K562 (cell line): ENCODE results near the gene DMD. TPM values are rescaled to one million over a fixed set of nuclear protein-coding genes. Genes with fewer than 3 reads are reported as not detected.

Source experiments
- ATAC-seq: fragments of 200-7000 bp; cut with Tn5 transposase; 3 replicates; pipeline ENCODE4 v1.9.1; 2020; ENCODE audit warnings: moderate library complexity
- BruUV-seq: library from RNA; stranded (reverse); fragments of 400-500 nt; replicated peaks from 2 replicates; lab custom pipeline; 2021; lab: Mats Ljungman, UMichigan
- CTCF ChIA-PET: fragments of 300-600 bp; formaldehyde crosslinking; extraction: SDS; loops from one replicate; lab custom pipeline; 2021; ENCODE audit warnings: low intra/inter-chr PET ratio; lab: Yijun Ruan, JAX
- POLR2A ChIA-PET: fragments of 300-600, 350-650 bp; sonication (Branson Sonifier 250); formaldehyde crosslinking; extraction: SDS; loops from one replicate; lab custom pipeline; 2021; ENCODE audit warnings: antibody characterized with exemption, inconsistent platforms; lab: Yijun Ruan, JAX
- DNase-seq, 4 experiments: peaks; one replicate each; pipeline versions ENCODE4 v3.0.0 to v3.0.0-alpha.2; 2011 to 2018; ENCODE audit warnings: low spot score in 3 of 4, mixed read lengths in 3 of 4; ENCODE audit errors: extremely low read depth in 1 of 4
- FAIRE-seq: peaks from 2 replicates; lab custom pipeline; 2011; peaks lifted over from hg19 to GRCh38; lab: Jason Lieb, UNC
- H2AFZ ChIP-seq: 2 replicates; pipeline ENCODE4 v1.6.0; 2011; ENCODE audit warnings: low read depth, low read length, control low read depth, inconsistent platforms
- H3K27ac ChIP-seq: fragments of 200-600 bp; 3 replicates; pipeline ENCODE4 v1.8.0; 2011; ENCODE audit warnings: low read depth, mild to moderate bottlenecking, control low read depth, inconsistent platforms, low read length, moderate library complexity, mixed read lengths; ENCODE audit errors: extremely low read depth
- H3K27me3 ChIP-seq, 2 experiments: fragments of 300-600 bp in 1 of 2; 2 replicates in 1 of 2; 3 replicates in 1 of 2; pipeline versions ENCODE4 v1.6.0 to v1.8.0; 2011; ENCODE audit warnings: inconsistent platforms in 2 of 2, low read length in 2 of 2, mild to moderate bottlenecking in 1 of 2, mixed read lengths in 1 of 2, moderate library complexity in 1 of 2; ENCODE audit not compliant: control insufficient read depth in 2 of 2, insufficient read depth in 2 of 2
- H3K36me3 ChIP-seq: fragments of 300-600 bp; 3 replicates; pipeline ENCODE4 v1.8.0; 2011; ENCODE audit warnings: mild to moderate bottlenecking, low read length, inconsistent platforms; ENCODE audit not compliant: control insufficient read depth, insufficient read depth
- H3K4me1 ChIP-seq, 2 experiments: fragments of 200-600 bp in 1 of 2; replicated peaks in 1 of 2; 2 replicates in 1 of 2; 3 replicates in 1 of 2; pipeline versions ENCODE4 v1.5.1 to v1.8.0; 2011; ENCODE audit warnings: inconsistent platforms in 2 of 2, low read length in 2 of 2, mild to moderate bottlenecking in 1 of 2, mixed read lengths in 1 of 2, moderate library complexity in 1 of 2; ENCODE audit not compliant: control insufficient read depth in 2 of 2, insufficient read depth in 2 of 2
- H3K4me2 ChIP-seq: 2 replicates; pipeline ENCODE4 v1.6.1; 2011; ENCODE audit warnings: low read length, control low read depth, inconsistent platforms, mixed read lengths; ENCODE audit not compliant: insufficient read depth
- H3K4me3 ChIP-seq: fragments of 200-600 bp; sonication (generic), shearing (Covaris generic); 2 replicates; pipeline ENCODE4 v1.5.1; 2016; ENCODE audit warnings: control low read depth, inconsistent platforms
- H3K79me2 ChIP-seq: fragments of 200-600 bp; 3 replicates; pipeline ENCODE4 v1.8.0; 2011; ENCODE audit warnings: low read length, inconsistent platforms; ENCODE audit not compliant: control insufficient read depth, insufficient read depth
- H3K9ac ChIP-seq, 2 experiments: 2 replicates each; pipeline versions ENCODE4 v1.6.0 to v1.6.1; 2011; ENCODE audit warnings: low read depth in 2 of 2, low read length in 2 of 2, control low read depth in 1 of 2, inconsistent platforms in 1 of 2, mild to moderate bottlenecking in 1 of 2, mixed read lengths in 1 of 2; ENCODE audit not compliant: insufficient read depth in 1 of 2
- H3K9me1 ChIP-seq: one replicate; pipeline ENCODE4 v1.6.0; 2011; ENCODE audit warnings: inconsistent platforms, mild to moderate bottlenecking, low read length, moderate library complexity; ENCODE audit not compliant: control insufficient read depth, insufficient read depth
- H3K9me3 ChIP-seq: replicated peaks from 2 replicates; pipeline ENCODE4 v1.5.1; 2011; ENCODE audit warnings: low read depth, low read length, inconsistent platforms; ENCODE audit not compliant: control insufficient read depth, insufficient read depth
- H4K20me1 ChIP-seq: replicated peaks from 2 replicates; pipeline ENCODE4 v1.6.1; 2011; ENCODE audit warnings: low read length, inconsistent platforms, mixed read lengths; ENCODE audit not compliant: control insufficient read depth, insufficient read depth
- CBX1 ChIP-seq: sonication (generic); IDR thresholded peaks from 2 replicates; pipeline ENCODE4 v1.6.1; 2016; ENCODE audit warnings: antibody characterized with exemption, low read depth, mild to moderate bottlenecking
- E2F1 ChIP-seq: sonication (generic); formaldehyde crosslinking; IDR thresholded peaks from 2 replicates; pipeline ENCODE4 v1.8.1; 2023; ENCODE audit warnings: mild to moderate bottlenecking, missing genetic modification reagents, moderate library complexity
- FUS ChIP-seq: fragments of 200-400 bp; formaldehyde crosslinking; optimal IDR thresholded peaks from 2 replicates; pipeline ENCODE3; 2017; ENCODE audit warnings: low read depth, low read length
- MEF2D ChIP-seq: conservative IDR thresholded peaks from 2 replicates; pipeline ENCODE4 v1.6.1; 2016; ENCODE audit warnings: low read depth, missing genetic modification characterization, missing compliant biosample characterization
- MLLT1 ChIP-seq, 2 experiments: fragments of 450-650 bp; IDR thresholded peaks; 2 replicates each; pipeline ENCODE4 v1.6.1; 2016
- MXD1 ChIP-seq: fragments of 250-450 bp; sonication (Bioruptor Pico); IDR thresholded peaks from 2 replicates; pipeline ENCODE4 v1.8.0; 2021; ENCODE audit warnings: borderline replicate concordance, mild to moderate bottlenecking, moderate library complexity; ENCODE audit not compliant: poor library complexity, severe bottlenecking
- PKNOX1 ChIP-seq: fragments of 450-650 bp; IDR thresholded peaks from 2 replicates; pipeline ENCODE4 v1.6.1; 2016
- PTRF ChIP-seq: fragments of 450-650 bp; IDR thresholded peaks from 2 replicates; pipeline ENCODE4 v1.6.1; 2016; ENCODE audit warnings: mild to moderate bottlenecking, missing genetic modification characterization, missing compliant biosample characterization
- RCOR1 ChIP-seq, 2 experiments: IDR thresholded peaks; 2 replicates each; pipeline ENCODE4 v1.6.1; 2012; ENCODE audit warnings: low read depth in 2 of 2, low read length in 2 of 2, borderline replicate concordance in 1 of 2, improper control_type of control experiment in 1 of 2
- SMARCA5 ChIP-seq: fragments of 450-650 bp; IDR thresholded peaks from 2 replicates; pipeline ENCODE4 v1.6.1; 2016
- ZBTB9 ChIP-seq: fragments of 450-650 bp; formaldehyde crosslinking; IDR thresholded peaks from 2 replicates; pipeline ENCODE4 v1.4.0; 2020; ENCODE audit warnings: mild to moderate bottlenecking, moderate library complexity
- ZNF133 ChIP-seq: fragments of 250-450 bp; sonication (Bioruptor Pico); IDR thresholded peaks from 2 replicates; pipeline ENCODE4 v1.4.0; 2020; ENCODE audit warnings: mild to moderate bottlenecking
- ZNF253 ChIP-seq: fragments of 250-450 bp; sonication (Bioruptor Pico); conservative IDR thresholded peaks from 2 replicates; pipeline ENCODE4 v1.6.1; 2021; ENCODE audit warnings: mild to moderate bottlenecking
- ZNF347 ChIP-seq: fragments of 450-650 bp; formaldehyde crosslinking; IDR thresholded peaks from 2 replicates; pipeline ENCODE4 v1.4.0; 2020; ENCODE audit warnings: low read depth, mild to moderate bottlenecking, moderate library complexity
- ZNF57 ChIP-seq: fragments of 450-650 bp; formaldehyde crosslinking; IDR thresholded peaks from 2 replicates; pipeline ENCODE4 v1.4.0; 2020; ENCODE audit warnings: mild to moderate bottlenecking, moderate library complexity
- ZNF583 ChIP-seq: fragments of 250-450 bp; sonication (Bioruptor Pico); IDR thresholded peaks from 2 replicates; pipeline ENCODE4 v1.4.0; 2020
- WGBS: fragments of 100-300 bp; shearing (Covaris generic); methylation state at CpG from one replicate; pipeline ENCODE4 v1.1.6; 2016; ENCODE audit warnings: low coverage, mixed read lengths; ENCODE audit not compliant: insufficient coverage; ENCODE audit errors: missing lambda C conversion rate; 5-methylcytosine and 5-hydroxymethylcytosine counted together
- in situ Hi-C: fragments of 300-500 bp; cut with MboI; formaldehyde crosslinking; loops from 4 replicates; pipeline ENCODE4 v1.15.0; 2018; ENCODE audit warnings: inconsistent platforms, mixed read lengths
- intact Hi-C: fragments of 100-400 bp; cut with micrococcal nuclease; formaldehyde crosslinking; loops from 2 replicates; pipeline ENCODE4 v1.14.2; 2022
- polyA plus RNA-seq, 8 experiments: library from polyadenylated mRNA; depleted of rRNA in 4 of 8; stranded (reverse) in 5 of 8; unstranded in 3 of 8; fragments of >200 nt; fragmentation: Nextera tagmentation in 2 of 8; fragmentation: Illumina TruSeq in 1 of 8; extraction: Ambion mirVana in 2 of 8; extraction: Trizol in 1 of 8; gene quantifications; 2 replicates each; pipeline versions ENCODE4 v1.2.1 to v1.2.3, GENCODE V29; 2011 to 2014; ENCODE audit warnings: inconsistent platforms in 1 of 8, missing spikeins in 1 of 8
- total RNA-seq, 7 experiments: library from RNA; depleted of rRNA in 6 of 7; stranded (reverse); fragments of >200 nt in 6 of 7; fragmentation: Illumina TruSeq in 2 of 7; extraction: Trizol in 2 of 7; gene quantifications; 2 replicates each; pipeline versions ENCODE4 v1.2.1 to v1.2.3, GENCODE V29; 2011 to 2021; ENCODE audit warnings: low replicate concordance in 1 of 7

DMD gene
- total and polyA plus RNA-seq, 9 of the 15 experiments (the other 6 are each of a cell fraction or from before 2014, with no cell fraction given), result 3.8 to 20.4 (median 11.4) TPM

GRCh38 chrX:31179203-31179602 is 2032.1 kb downstream of the DMD start:
- ChIA-PET CTCF (no interaction called here), POLR2A (no interaction called here)
- H2AFZ ChIP-seq, result no peak overlapping the region
- intact Hi-C loops (no loop called here), in situ Hi-C loops (no loop called here)
- no TSS peak for BruUV-seq
- H3K4me2 ChIP-seq, result no peak overlapping the region
- FAIRE-seq (no peak), ATAC-seq (no peak), DNase-seq (no peak)
- H3K9me1 ChIP-seq, result no peaks in the 10 kb centered on the region
- no peak overlapping the region for H3K4me3 ChIP-seq
- H3K27me3 ChIP-seq, result no peaks in the 10 kb centered on the region
- WGBS, result 4% methylated on average over 3 of the region's 4 CpGs
- no peaks in the 10 kb centered on the region for H3K79me2 ChIP-seq
- H3K9me3 ChIP-seq, result no peaks in the 10 kb centered on the region
- H3K36me3 ChIP-seq, result no peaks in the 10 kb centered on the region
- no peaks in the 10 kb centered on the region for H4K20me1 ChIP-seq
- no peak overlapping the region for H3K9ac ChIP-seq
- no peak overlapping the region for H3K27ac ChIP-seq
- no peaks in the 10 kb centered on the region for H3K4me1 ChIP-seq
- no peak for TF ChIP-seq ZBTB9 (CRISPR knock-in tag)
- no peak for TF ChIP-seq CBX1
- no peak for TF ChIP-seq MLLT1 (IDR thresholded peaks at IDR 0.05)
- TF ChIP-seq MEF2D, result no peak
- no peak for TF ChIP-seq ZNF347 (CRISPR knock-in tag)
- no peak for TF ChIP-seq ZNF133 (CRISPR knock-in tag)
- TF ChIP-seq ZNF57 (CRISPR knock-in tag), result no peak
- TF ChIP-seq RCOR1 (IDR thresholded peaks at IDR 0.05; ENCODE audit: borderline replicate concordance in 1 of 2, low read depth in 2 of 2, low read length in 2 of 2), result no peak
- TF ChIP-seq ZNF253 (CRISPR knock-in tag), result no peak
- TF ChIP-seq PTRF (tag), result no peak
- no peak for TF ChIP-seq PKNOX1
- no peak for TF ChIP-seq E2F1
- no peak for TF ChIP-seq MXD1 (CRISPR knock-in tag)
- no peak for TF ChIP-seq ZNF583 (CRISPR knock-in tag)
- no peak for TF ChIP-seq FUS
- TF ChIP-seq SMARCA5, result no peak
